ENCODE results near the gene WIPF1.
A peak's percentile ranks its signal among the peaks of the same experiment; 100 is the strongest.

WIPF1 gene

DNA sequence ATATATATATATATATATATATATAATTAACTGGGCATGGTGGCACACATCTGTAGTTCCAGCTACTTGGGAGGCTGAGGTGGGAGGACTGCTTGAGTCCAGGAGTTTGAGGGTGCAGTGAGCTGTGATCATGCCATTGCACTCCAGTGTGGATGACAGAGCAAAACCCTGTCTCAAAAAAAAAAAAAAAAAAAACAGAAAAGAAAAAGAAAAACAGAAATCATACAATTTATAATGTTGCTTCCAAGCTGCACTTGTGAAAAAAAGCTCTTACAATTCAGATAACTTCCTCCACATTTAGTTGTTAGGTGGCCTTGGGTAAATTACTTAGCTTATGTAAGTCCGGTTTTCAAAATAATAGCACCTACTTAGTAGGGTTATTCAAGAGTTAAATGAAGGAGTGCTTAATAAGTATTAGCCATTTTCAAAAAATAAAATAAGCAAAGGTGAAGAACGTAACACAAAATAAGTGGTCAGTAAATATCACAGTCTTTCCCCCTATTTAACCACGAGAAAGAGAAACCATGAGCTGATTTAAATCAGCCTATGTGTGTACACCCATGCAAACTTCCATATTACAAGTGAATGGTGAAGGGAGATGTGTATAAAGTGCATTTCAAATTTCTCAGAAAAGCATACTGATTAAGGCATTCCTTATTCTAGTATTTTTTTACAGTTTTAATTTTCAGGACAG, 2.3 kb downstream of the WIPF1 start:
- no peak for DNase-seq (ENCODE audit: low read depth)

DNA sequence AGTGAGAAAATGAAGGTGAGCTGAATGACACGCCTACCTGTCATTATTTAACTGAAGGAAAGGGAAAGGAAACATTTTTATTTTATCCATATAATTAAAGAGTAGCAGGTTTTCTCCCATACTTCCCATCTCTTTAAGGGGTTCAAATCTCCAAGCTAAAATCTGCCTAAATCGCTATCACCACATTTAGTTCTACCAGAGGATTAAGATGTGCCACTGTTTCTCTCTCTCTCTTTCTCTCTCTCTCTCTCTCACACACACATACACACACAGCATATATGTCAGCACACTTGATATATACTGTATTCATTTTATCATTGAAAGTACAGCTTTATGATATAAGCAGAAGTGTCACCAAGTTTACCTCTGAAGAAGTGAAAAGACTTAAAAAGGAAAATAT, 3.1 kb downstream of the WIPF1 start:
- no peak for DNase-seq (ENCODE audit: low read depth)

- DNase-seq (ENCODE audit: low read depth), result no peak
Measured at GRCh38 chr2:174593574-174594203, 3.9 kb downstream of the WIPF1 start.

DNA sequence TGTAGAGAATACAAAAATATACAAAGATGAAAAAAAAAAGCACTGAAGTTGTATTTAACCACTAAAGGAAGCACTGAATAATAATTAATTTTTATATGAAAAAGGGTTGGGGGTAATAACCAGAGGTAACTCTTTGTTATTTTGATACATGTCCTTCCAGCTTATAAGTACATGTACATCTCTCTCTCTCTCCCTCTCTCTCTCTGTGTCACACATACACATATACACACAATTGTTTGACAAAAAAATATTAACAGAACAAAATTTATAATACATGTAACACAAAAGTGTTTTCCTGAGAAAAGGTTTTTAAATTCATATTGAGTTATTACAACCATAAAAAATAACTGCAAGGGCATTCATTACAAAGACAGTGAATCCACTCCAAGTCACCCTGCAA, 4.6 kb downstream of the WIPF1 start:
- DNase-seq (ENCODE audit: low read depth), result no peak

- no peak for DNase-seq (ENCODE audit: low read depth)
Measured at GRCh38 chr2:174591740-174592139, 5.9 kb downstream of the WIPF1 start.

GRCh38 chr2:174590928-174591648, 6.5 kb downstream of the WIPF1 start:
- DNase-seq (ENCODE audit: low read depth), result peak; percentile 71

GRCh38 chr2:174590346-174590745, 7.3 kb downstream of the WIPF1 start:
- no peak for DNase-seq (ENCODE audit: low read depth)

- no peak for DNase-seq (ENCODE audit: low read depth)
Measured at GRCh38 chr2:174589334-174589733, 8.3 kb downstream of the WIPF1 start.

GRCh38 chr2:174588463-174588862, 9.1 kb downstream of the WIPF1 start:
- no peak for DNase-seq (ENCODE audit: low read depth)

- DNase-seq (ENCODE audit: low read depth), result no peak
Measured at GRCh38 chr2:174587579-174587978, 10.0 kb downstream of the WIPF1 start.

DNA sequence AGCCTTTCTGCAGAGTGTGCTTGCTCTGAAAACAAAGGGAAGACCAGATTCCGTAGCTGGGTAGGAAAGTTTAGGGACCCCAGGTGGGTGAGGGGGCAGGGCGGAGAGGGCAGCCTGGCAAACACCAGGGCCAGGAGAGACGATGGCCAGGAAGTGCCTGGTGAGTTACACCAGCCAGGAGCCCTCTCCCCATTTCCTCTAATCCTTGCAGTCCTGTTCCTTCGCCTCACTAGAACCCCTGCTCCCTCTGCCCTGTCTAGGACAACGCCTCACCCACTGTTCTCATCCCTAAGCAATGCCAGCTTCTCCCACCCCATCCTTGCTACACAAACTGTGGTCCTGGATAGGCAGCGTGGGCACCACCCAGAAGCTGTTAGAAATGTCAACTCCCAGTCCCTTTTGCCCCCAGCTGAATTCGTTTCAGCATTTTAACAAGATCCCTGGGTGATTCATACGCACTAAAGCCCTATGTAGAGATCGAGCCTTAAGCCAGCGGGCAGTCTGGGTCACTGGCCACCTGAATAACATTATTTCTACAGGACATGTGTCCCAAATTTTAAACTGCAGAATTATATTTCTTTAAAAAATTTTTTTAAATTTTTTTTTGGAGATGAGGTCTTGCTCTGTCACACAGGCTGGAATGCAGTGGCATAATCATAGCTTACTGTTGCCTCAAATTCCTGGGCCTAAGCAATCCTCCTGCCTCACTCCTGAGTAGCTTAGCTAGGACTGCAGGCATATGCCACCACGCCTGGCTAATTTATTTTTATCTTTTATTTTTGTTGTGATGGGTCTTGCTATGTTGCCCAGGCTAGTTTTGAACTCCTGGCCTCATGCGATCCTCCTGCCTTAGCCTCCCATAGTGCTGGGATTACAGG, 10.9 kb downstream of the WIPF1 start:
- no peak for DNase-seq (ENCODE audit: low read depth)

DNA sequence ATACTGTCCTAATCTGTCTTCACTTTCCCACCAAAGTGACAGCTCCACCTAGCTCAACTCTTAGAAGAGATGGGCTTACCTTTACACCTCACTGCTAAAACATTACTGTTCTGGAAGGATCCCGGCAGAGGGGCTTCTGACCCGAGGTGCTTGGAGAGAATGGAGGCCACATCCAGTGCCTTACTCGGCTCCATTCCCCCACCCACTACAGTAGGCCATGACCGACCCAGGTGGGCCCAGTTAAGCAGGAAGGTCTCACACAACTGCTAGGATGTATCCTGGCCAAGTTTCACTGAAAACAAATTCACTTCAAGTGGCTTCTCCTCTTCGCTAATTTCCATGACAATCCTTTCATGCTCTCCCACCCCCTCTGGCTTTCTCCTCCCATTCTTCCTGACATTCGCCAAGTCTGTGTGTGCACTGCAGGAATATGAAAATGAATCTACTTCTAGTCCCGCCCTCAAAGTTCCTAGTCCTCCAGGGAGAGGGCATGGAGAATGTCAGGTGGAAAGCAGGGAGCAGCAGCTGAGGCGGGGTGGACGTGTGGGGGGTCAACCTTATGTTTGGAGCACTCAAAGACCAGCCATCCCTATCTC, 11.8 kb downstream of the WIPF1 start:
- DNase-seq (ENCODE audit: low read depth), result no peak

- no peak for DNase-seq (ENCODE audit: low read depth)
Measured at GRCh38 chr2:174585146-174585545, 12.5 kb downstream of the WIPF1 start.

DNA sequence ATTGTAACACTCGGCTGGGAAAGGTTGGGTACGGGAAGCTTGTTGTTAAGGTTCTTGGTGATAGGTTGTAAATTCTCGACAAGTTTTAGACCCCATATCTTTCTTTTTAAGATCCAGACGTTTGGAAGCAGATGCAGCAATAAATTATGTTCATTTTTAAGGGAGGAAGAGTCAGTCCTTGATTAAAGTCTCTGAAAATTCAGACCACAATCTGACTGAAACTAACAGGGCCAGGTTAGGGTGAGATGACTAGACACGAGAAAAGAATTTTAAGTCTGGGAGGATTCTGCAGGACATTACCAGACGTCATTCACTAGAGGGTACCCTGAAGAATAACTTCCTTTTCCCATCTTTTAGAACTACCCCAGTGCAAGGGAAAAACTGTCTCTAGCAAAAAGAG, 16.1 kb downstream of the WIPF1 start:
- no peak for DNase-seq (ENCODE audit: low read depth)

GRCh38 chr2:174580951-174581350, 16.7 kb downstream of the WIPF1 start:
- no peak for DNase-seq (ENCODE audit: low read depth)

- no peak for DNase-seq (ENCODE audit: low read depth)
Measured at GRCh38 chr2:174577967-174578589, 19.5 kb downstream of the WIPF1 start.

- no peak for DNase-seq (ENCODE audit: low read depth)
Measured at GRCh38 chr2:174575124-174575776, 22.4 kb downstream of the WIPF1 start.

DNA sequence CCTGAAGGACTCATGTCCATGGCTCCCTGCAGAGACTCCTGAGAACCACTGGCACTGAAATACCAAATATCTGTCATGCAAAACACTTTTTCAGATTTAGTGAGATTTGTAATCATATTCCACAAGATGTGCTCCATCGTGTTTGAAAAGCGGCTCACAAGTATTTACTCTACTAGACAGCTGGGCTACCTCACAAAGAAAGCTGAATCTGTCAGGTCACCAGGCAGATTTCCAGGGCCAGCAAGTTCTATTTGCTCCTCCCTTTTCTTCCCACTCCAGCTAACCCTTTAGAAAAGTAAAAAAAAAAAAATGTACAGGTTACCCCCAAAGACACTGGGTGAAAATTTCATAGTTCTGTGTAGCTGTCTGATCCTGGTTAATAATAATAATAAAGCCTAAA, 22.9 kb downstream of the WIPF1 start:
- DNase-seq (ENCODE audit: low read depth), result no peak

DNA sequence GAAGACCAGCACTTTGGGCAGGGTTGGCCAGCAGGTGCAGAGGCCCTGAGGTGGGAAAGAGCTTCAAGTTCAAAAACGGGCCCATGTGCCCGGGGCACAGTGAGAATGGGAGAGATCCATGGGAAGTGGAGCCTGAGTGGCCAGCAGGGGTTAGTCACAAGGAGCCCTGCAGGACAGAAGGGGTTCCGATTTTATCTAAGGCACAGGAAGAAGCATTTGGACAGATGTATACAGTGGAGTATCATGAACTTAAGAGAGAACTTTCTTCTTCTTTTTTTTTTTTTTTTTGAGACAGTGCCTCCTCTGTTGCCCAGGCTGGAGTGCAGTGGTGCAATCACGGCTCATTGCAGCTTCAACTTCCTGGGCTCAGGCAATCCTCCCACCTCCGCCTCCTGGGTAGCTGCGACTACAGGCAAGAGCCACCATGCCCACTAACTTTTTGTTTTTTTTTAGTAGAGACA, 24.0 kb downstream of the WIPF1 start:
- DNase-seq (ENCODE audit: low read depth), result no peak

- no peak for DNase-seq (ENCODE audit: low read depth)
Measured at GRCh38 chr2:174572556-174572955, 25.0 kb downstream of the WIPF1 start.
